SU-DHL-6 (cell line): ENCODE measurements around the gene ATG10.

ENCODE experiments used
- CTCF ChIP-seq: fragments of 200-600 bp; sonication (generic); IDR thresholded peaks from one replicate; pipeline ENCODE4 v1.5.1; 2017; ENCODE audit warnings: antibody characterized with exemption, mild to moderate bottlenecking, low read length, moderate library complexity; ENCODE audit not compliant: insufficient read depth, poor library complexity, severe bottlenecking
- EZH2phosphoT487 ChIP-seq: fragments of 200-600 bp; sonication (generic), shearing (Covaris generic); conservative IDR thresholded peaks from 2 replicates; pipeline ENCODE4 v1.6.1; 2018; ENCODE audit warnings: mild to moderate bottlenecking, antibody characterized with exemption, low read length, moderate library complexity, mixed read lengths

DNA sequence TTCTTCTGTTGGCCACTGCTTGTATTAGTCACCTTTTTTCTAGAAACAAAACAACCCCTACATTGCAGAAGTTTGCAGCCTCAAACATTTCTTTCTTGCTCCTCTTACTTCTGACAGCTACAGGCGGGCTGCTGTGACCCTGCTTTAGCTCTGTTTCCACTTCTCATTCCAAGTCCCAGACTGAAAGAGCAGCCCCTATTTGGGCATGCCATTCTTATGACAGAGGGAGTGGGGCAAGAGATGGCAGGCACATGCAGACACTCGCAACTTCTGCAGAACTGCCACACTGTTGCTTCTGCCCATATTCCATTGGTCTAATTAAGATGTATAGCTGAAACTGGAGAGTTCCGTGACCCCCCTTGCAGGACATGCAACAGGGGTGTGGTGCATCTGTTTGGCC, 325.9 kb downstream of the ATG10 start:
- TF ChIP-seq CTCF (no peak), EZH2phosphoT487 (no peak)
